ENCODE results near the gene RYR1. TPM values are rescaled to one million over a fixed set of nuclear protein-coding genes. Genes with fewer than 3 reads are reported as not detected.

RYR1 gene
- total and polyA plus RNA-seq, 2 of the 13 experiments (the other 11 are each of a cell fraction or from before 2014, with no cell fraction given): 0.03 TPM; not detected in 1

DNA sequence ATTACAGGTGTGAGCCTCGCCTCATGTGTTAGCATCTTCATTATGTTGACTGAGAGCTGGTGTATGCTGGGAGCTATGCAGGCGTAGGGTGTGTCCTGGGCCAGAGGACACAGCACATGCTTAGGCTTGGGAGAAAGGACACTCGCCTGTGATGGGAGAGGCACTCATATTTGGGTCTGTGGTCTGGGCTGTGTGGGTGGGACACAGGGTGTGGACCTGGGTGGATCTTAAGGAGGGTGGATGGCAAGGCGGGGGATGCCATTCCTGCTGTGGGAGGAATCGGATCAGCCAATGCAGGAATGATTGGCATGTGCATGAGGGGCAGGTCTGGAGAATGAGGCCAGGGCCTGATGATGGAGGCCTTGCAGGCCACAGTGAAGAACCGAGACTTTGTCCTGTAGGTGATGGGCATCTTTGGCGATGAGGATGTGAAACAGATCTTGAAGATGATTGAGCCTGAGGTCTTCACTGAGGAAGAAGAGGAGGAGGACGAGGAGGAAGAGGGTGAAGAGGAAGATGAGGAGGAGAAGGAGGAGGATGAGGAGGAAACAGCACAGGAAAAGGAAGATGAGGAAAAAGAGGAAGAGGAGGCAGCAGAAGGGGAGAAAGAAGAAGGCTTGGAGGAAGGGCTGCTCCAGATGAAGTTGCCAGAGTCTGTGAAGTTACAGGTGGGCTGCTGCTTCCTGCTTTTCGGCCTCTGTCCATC lies 55.4 kb downstream of the RYR1 start:
- DNase-seq (ENCODE audit: low spot score) (no peak), FAIRE-seq (no peak), ATAC-seq (no peak)
- H3K9me3 ChIP-seq (ENCODE audit: low read length): no peaks in the 10 kb centered on the region
- H3K27ac ChIP-seq (ENCODE audit: extremely low read length, insufficient read depth, low read length): no peak overlapping the region
- no peaks in the 10 kb centered on the region for H3K36me3 ChIP-seq (replicated peaks in 1 of 2; ENCODE audit: control insufficient read depth in 1 of 2, insufficient read depth in 2 of 2, low read length in 2 of 2)
- no peak overlapping the region for H3K9ac ChIP-seq (ENCODE audit: insufficient read depth, low read depth, low read length)
- no peaks in the 10 kb centered on the region for H3K79me2 ChIP-seq (ENCODE audit: insufficient read depth, low read length)
- H3K4me3 ChIP-seq (replicated peaks in 1 of 3; ENCODE audit: insufficient read depth in 1 of 3, low read depth in 2 of 3, low read length in 3 of 3): no peak overlapping the region
- TF ChIP-seq FOXP1 (IDR thresholded peaks at IDR 0.05) (no peak), FOXP1 (CRISPR knock-in tag; IDR thresholded peaks at IDR 0.05) (no peak), ZNF691 (CRISPR knock-in tag; IDR thresholded peaks at IDR 0.05; ENCODE audit: borderline replicate concordance, low read depth) (no peak), PBX2 (CRISPR knock-in tag; IDR thresholded peaks at IDR 0.05) (no peak), SALL1 (CRISPR knock-in tag; IDR thresholded peaks at IDR 0.05) (no peak), ZNF224 (CRISPR knock-in tag; IDR thresholded peaks at IDR 0.05) (no peak), ZNF138 (CRISPR knock-in tag; IDR thresholded peaks at IDR 0.05; ENCODE audit: low read depth) (no peak), ZMAT3 (CRISPR knock-in tag; conservative IDR thresholded peaks at IDR 0.05) (no peak), TP53 (CRISPR knock-in tag; conservative IDR thresholded peaks at IDR 0.05) (no peak), PAX8 (CRISPR knock-in tag; IDR thresholded peaks at IDR 0.05; ENCODE audit: borderline replicate concordance) (no peak), CREBL2 (CRISPR knock-in tag; IDR thresholded peaks at IDR 0.05; ENCODE audit: borderline replicate concordance) (no peak)
- TF ChIP-seq, protein P1, sequence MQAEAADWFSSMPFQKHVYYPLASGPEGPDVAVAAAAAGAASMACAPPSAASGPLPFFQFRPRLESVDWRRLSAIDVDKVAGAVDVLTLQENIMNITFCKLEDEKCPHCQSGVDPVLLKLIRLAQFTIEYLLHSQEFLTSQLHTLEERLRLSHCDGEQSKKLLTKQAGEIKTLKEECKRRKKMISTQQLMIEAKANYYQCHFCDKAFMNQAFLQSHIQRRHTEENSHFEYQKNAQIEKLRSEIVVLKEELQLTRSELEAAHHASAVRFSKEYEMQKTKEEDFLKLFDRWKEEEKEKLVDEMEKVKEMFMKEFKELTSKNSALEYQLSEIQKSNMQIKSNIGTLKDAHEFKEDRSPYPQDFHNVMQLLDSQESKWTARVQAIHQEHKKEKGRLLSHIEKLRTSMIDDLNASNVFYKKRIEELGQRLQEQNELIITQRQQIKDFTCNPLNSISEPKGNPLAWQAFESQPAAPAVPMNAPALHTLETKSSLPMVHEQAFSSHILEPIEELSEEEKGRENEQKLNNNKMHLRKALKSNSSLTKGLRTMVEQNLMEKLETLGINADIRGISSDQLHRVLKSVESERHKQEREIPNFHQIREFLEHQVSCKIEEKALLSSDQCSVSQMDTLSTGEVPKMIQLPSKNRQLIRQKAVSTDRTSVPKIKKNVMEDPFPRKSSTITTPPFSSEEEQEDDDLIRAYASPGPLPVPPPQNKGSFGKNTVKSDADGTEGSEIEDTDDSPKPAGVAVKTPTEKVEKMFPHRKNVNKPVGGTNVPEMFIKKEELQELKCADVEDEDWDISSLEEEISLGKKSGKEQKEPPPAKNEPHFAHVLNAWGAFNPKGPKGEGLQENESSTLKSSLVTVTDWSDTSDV (CRISPR knock-in tag; IDR thresholded peaks at IDR 0.05): no peak
- TF ChIP-seq, protein P2, sequence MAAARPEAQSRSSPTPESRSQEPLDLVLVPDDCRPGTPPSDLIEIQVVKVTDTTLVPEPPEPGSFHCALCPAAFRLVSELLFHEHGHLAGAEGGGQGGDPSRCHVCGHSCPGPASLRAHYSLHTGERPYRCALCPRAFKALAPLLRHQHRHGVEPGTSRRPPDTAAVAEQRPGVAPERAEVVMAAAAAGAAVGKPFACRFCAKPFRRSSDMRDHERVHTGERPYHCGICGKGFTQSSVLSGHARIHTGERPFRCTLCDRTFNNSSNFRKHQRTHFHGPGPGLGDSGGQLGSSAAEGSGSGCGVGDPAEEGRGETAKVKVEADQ (CRISPR knock-in tag; IDR thresholded peaks at IDR 0.05; ENCODE audit: borderline replicate concordance): no peak
- 2% methylated on average over 9 of the region's 9 CpGs for WGBS (ENCODE audit: low lambda C conversion rate)
- BruUV-seq (replicated peaks): no TSS peak
- ChIA-PET POLR2A (no interaction called here), CTCF (ENCODE audit: low intra/inter-chr PET ratio, low total read pairs) (no interaction called here)
- in situ Hi-C loops (cut with HindIII; ENCODE audit: extremely low pct_ligation_motif_present, low pct_unique_long_range_greater_than_20kb) (no loop called here), intact Hi-C loops (cut with micrococcal nuclease; ENCODE audit: unreplicated experiment) (no loop called here)
- H4K20me1 ChIP-seq (ENCODE audit: insufficient read depth, low read length): peaks cover 2% of the 10 kb centered on the region; the same call in 1 of the 2 replicates
- H3K4me2 ChIP-seq (ENCODE audit: low read depth, low read length): no peak overlapping the region
- no peak overlapping the region for H2AFZ ChIP-seq (ENCODE audit: low read length)
- H3K4me1 ChIP-seq (ENCODE audit: insufficient read depth, low read length): no peaks in the 10 kb centered on the region
- H3K27me3 ChIP-seq (ENCODE audit: control insufficient read depth in 1 of 2, insufficient read depth in 2 of 2, low read length in 2 of 2): peaks cover 0 to 16% of the 10 kb centered on the region in 2 experiments; a peak in 3 of 5 replicates
